Natural killer cell (primary cell): ENCODE results near the gene RNF220. TPM values are rescaled to one million over a fixed set of nuclear protein-coding genes. Genes with fewer than 3 reads are reported as not detected.

Experiments used
- ATAC-seq, 3 donors: fragments of 150-1000 bp in 2 of 3; fragments of 200-7000 bp in 1 of 3; cut with Tn5 transposase; 1 replicate in 1 of 3; 2 replicates in 2 of 3; pipeline ENCODE4 v1.10.0; 2021; ENCODE audit warnings: mild to moderate bottlenecking in 2 of 3, moderate library complexity in 2 of 3
- DNase-seq, 2 donors: peaks; one replicate each; pipeline versions ENCODE4 v3.0.0 to v3.0.0-alpha.2; 2013 to 2021; ENCODE audit warnings: mixed read lengths in 1 of 2
- H3K27ac ChIP-seq: one replicate; pipeline ENCODE4 v1.5.1; 2013; ENCODE audit warnings: mild to moderate bottlenecking, low read length
- H3K27me3 ChIP-seq: one replicate; pipeline ENCODE4 v1.6.1; 2013; ENCODE audit warnings: low read length; ENCODE audit not compliant: control insufficient read depth, insufficient read depth
- H3K36me3 ChIP-seq: one replicate; pipeline ENCODE4 v1.6.1; 2013; ENCODE audit warnings: low read length; ENCODE audit not compliant: control insufficient read depth, insufficient read depth
- H3K4me1 ChIP-seq: one replicate; pipeline ENCODE4 v1.6.1; 2013; ENCODE audit warnings: low read length; ENCODE audit not compliant: control insufficient read depth, insufficient read depth
- H3K4me3 ChIP-seq: one replicate; pipeline ENCODE4 v1.5.1; 2013; ENCODE audit warnings: low read length
- H3K9me3 ChIP-seq: one replicate; pipeline ENCODE4 v1.6.1; 2013; ENCODE audit warnings: low read length; ENCODE audit not compliant: control insufficient read depth, insufficient read depth
- H3K27ac Mint-ChIP-seq, 2 donors: one replicate each; pipeline ENCODE4 v1.8.0; 2022; ENCODE audit warnings: mild to moderate bottlenecking in 2 of 2, mixed read lengths in 2 of 2, moderate library complexity in 1 of 2
- H3K27me3 Mint-ChIP-seq, 2 donors: one replicate each; pipeline ENCODE4 v1.8.0; 2022; ENCODE audit warnings: low read depth in 2 of 2, mixed read lengths in 2 of 2
- H3K36me3 Mint-ChIP-seq: one replicate; pipeline ENCODE4 v1.8.0; 2022; ENCODE audit warnings: mixed read lengths
- H3K4me1 Mint-ChIP-seq, 2 donors: one replicate each; pipeline ENCODE4 v1.8.0; 2022; ENCODE audit warnings: mixed read lengths in 2 of 2
- H3K4me3 Mint-ChIP-seq: one replicate; pipeline ENCODE4 v1.8.0; 2022; ENCODE audit warnings: mild to moderate bottlenecking, moderate library complexity, mixed read lengths
- H3K9me3 Mint-ChIP-seq, 2 donors: one replicate each; pipeline ENCODE4 v1.8.0; 2022; ENCODE audit warnings: mixed read lengths in 2 of 2
- WGBS: methylation state at CpG from one replicate; pipeline ENCODE4 v1.1.7; 2013; ENCODE audit warnings: missing lambda C conversion rate; ENCODE audit not compliant: insufficient coverage; 5-methylcytosine and 5-hydroxymethylcytosine counted together
- intact Hi-C: fragments of 100-400 bp; cut with micrococcal nuclease; formaldehyde crosslinking; loops from one replicate; pipeline ENCODE4 v1.14.2; 2022
- total RNA-seq, 4 donors: library from RNA; stranded (reverse); fragments of 120-200 nt in 1 of 4; gene quantifications; one replicate each; pipeline versions ENCODE4 v1.2.3 to v1.2.4, GENCODE V29; 2013 to 2022
- TF ChIP-seq, protein P1 (sequence below): fragments of 200-600 bp; IDR thresholded peaks from one replicate; pipeline ENCODE4 v1.8.0; 2022; ENCODE audit warnings: antibody characterized with exemption

Gene RNF220
- total RNA-seq, 3 donors from 2014 or later (not counting 1 experiment from before 2014, with no cell fraction given) = 88.5 to 107 (median 105) TPM

DNA sequence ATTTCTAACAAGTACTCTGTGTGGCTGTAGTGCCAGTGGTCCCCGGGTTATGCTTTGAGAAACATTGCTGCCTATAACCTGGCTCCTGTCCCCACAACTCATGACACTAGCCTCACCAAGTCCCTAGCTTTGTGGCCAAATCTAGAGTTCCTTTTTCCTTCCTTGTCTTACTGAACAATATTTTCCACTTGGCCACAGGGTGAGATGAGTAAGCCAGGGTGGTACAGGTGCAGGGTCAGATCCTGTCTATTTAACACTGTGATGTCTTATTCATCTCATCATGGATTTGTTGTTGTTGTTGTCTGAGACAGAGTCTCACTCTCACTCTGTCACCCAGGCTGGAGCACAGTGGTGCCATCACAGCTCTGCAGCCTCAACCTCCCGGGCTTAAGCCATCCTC, 288.1 kb downstream of the RNF220 start:
- Histone ChIP-seq H3K36me3 (no peaks in the 10 kb centered on the region), H3K9me3 (no peaks in the 10 kb centered on the region), H3K4me3 (no peak overlapping the region), H3K27me3 (no peaks in the 10 kb centered on the region), H3K27ac (no peak overlapping the region), H3K4me1 (peaks cover 28% of the 10 kb centered on the region)
- TF ChIP-seq, protein P1, sequence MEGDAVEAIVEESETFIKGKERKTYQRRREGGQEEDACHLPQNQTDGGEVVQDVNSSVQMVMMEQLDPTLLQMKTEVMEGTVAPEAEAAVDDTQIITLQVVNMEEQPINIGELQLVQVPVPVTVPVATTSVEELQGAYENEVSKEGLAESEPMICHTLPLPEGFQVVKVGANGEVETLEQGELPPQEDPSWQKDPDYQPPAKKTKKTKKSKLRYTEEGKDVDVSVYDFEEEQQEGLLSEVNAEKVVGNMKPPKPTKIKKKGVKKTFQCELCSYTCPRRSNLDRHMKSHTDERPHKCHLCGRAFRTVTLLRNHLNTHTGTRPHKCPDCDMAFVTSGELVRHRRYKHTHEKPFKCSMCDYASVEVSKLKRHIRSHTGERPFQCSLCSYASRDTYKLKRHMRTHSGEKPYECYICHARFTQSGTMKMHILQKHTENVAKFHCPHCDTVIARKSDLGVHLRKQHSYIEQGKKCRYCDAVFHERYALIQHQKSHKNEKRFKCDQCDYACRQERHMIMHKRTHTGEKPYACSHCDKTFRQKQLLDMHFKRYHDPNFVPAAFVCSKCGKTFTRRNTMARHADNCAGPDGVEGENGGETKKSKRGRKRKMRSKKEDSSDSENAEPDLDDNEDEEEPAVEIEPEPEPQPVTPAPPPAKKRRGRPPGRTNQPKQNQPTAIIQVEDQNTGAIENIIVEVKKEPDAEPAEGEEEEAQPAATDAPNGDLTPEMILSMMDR = no peak
- no peaks in the 10 kb centered on the region for H3K9me3 Mint-ChIP-seq
- no peak overlapping the region for H3K4me3 Mint-ChIP-seq
- peaks cover 26 to 29% of the 10 kb centered on the region in 2 donors for H3K4me1 Mint-ChIP-seq
- no peak for ATAC-seq
- WGBS = 74% methylated on average over 1 of the region's 2 CpGs
- intact Hi-C loops = no loop called here
- DNase-seq = no peak
- H3K27me3 Mint-ChIP-seq = no peaks in the 10 kb centered on the region
- H3K36me3 Mint-ChIP-seq = no peaks in the 10 kb centered on the region
- no peak overlapping the region for H3K27ac Mint-ChIP-seq

- 100% methylated on average over 1 of the region's 3 CpGs for WGBS
- Histone ChIP-seq H3K36me3 (no peaks in the 10 kb centered on the region), H3K27me3 (no peaks in the 10 kb centered on the region), H3K4me1 (peaks cover 31% of the 10 kb centered on the region), H3K27ac (no peak overlapping the region), H3K4me3 (no peak overlapping the region), H3K9me3 (no peaks in the 10 kb centered on the region)
- DNase-seq = no peak
- Mint-ChIP-seq H3K36me3 (no peaks in the 10 kb centered on the region), H3K9me3 (no peaks in the 10 kb centered on the region), H3K4me3 (no peak overlapping the region), H3K4me1 (peaks cover 26 to 29% of the 10 kb centered on the region in 2 donors), H3K27me3 (no peaks in the 10 kb centered on the region), H3K27ac (no peak overlapping the region)
- ATAC-seq = no peak
- TF ChIP-seq, protein P1 = no peak
- intact Hi-C loops = no loop called here
Measured at GRCh38 chr1:44693900-44694299, 288.8 kb downstream of the RNF220 start.

DNA sequence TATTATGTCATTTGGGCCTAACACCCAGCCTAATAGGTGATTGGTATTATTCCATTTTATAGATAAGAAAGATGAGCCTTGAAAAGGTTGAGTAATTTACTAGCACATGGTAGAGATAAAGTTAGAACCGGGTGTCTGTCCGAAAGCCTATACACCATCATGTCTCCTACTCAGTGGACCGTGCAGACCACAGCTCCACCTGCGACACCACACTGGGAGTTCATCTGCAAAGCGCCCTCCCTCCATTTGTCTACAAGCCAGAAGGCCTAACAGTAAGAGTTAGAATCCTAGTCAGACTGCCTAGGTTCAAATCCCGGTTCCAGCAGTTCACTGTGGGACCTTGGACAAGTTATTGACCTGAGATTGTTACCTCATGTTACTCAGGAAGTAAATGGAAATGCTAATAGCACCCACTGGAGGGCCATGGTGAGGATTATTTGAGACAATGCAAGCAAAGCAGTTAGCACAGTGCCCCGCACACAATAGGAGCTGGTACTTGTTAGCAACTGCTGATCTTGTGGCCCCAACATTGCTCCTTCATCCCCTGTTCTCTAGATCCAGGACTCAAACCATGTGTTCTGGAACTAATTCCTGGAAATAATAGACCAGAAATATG, 289.9 kb downstream of the RNF220 start:
- DNase-seq (no peak), ATAC-seq (no peak)
- peaks cover 31% of the 10 kb centered on the region for H3K4me1 ChIP-seq
- no peak overlapping the region for H3K4me3 ChIP-seq
- H3K27me3 ChIP-seq = no peaks in the 10 kb centered on the region
- TF ChIP-seq, protein P1 = no peak
- 77% methylated on average over 7 of the region's 7 CpGs for WGBS
- no peak overlapping the region for H3K27ac ChIP-seq
- H3K9me3 ChIP-seq = no peaks in the 10 kb centered on the region
- no peaks in the 10 kb centered on the region for H3K36me3 ChIP-seq
- Mint-ChIP-seq H3K36me3 (no peaks in the 10 kb centered on the region), H3K4me3 (no peak overlapping the region), H3K27me3 (no peaks in the 10 kb centered on the region), H3K4me1 (peaks cover 26 to 29% of the 10 kb centered on the region in 2 donors), H3K9me3 (no peaks in the 10 kb centered on the region), H3K27ac (peak overlapping the region; percentile 91 to 96)
- intact Hi-C loops = no loop called here

- no peak overlapping the region for H3K27ac ChIP-seq
- DNase-seq (no peak), ATAC-seq (no peak)
- no peaks in the 10 kb centered on the region for H3K36me3 ChIP-seq
- intact Hi-C loops = no loop called here
- Mint-ChIP-seq H3K4me3 (no peak overlapping the region), H3K4me1 (peaks cover 26 to 29% of the 10 kb centered on the region in 2 donors), H3K27ac (peak overlapping the region; percentile 91 to 96), H3K9me3 (no peaks in the 10 kb centered on the region), H3K36me3 (no peaks in the 10 kb centered on the region), H3K27me3 (no peaks in the 10 kb centered on the region)
- no peak overlapping the region for H3K4me3 ChIP-seq
- H3K4me1 ChIP-seq = peaks cover 31% of the 10 kb centered on the region
- TF ChIP-seq, protein P1 = no peak
- WGBS = 98% methylated on average over 4 of the region's 4 CpGs
- no peaks in the 10 kb centered on the region for H3K9me3 ChIP-seq
- no peaks in the 10 kb centered on the region for H3K27me3 ChIP-seq
Measured at GRCh38 chr1:44695671-44696070, 290.6 kb downstream of the RNF220 start.
